Endodermal cell (in vitro differentiated cells): Measurements from ENCODE around the gene NISCH. TPM values are rescaled to one million over a fixed set of nuclear protein-coding genes. Genes with fewer than 3 reads are reported as not detected.
A peak's percentile ranks its signal among the peaks of the same experiment; 100 is the strongest.

Experiments used
- DNase-seq: peaks from one replicate; pipeline ENCODE4 v3.0.0-alpha.2; 2017
- H3K27ac ChIP-seq: 2 replicates; pipeline ENCODE4 v1.5.1; 2013; ENCODE audit warnings: mild to moderate bottlenecking, low read depth, low read length, moderate library complexity
- H3K27me3 ChIP-seq: 2 replicates; pipeline ENCODE4 v1.6.1; 2013; ENCODE audit warnings: mild to moderate bottlenecking, low read length, moderate library complexity; ENCODE audit not compliant: insufficient read depth, control insufficient read depth, poor library complexity, severe bottlenecking
- H3K36me3 ChIP-seq: 2 replicates; pipeline ENCODE4 v1.7.0; 2013; ENCODE audit warnings: mild to moderate bottlenecking, low read length, moderate library complexity; ENCODE audit not compliant: control insufficient read depth, insufficient read depth
- H3K4me1 ChIP-seq: one replicate; pipeline ENCODE4 v1.7.0; 2013; ENCODE audit warnings: low read length; ENCODE audit not compliant: control insufficient read depth, insufficient read depth
- H3K4me3 ChIP-seq: 2 replicates; pipeline ENCODE4 v1.5.1; 2013; ENCODE audit warnings: mild to moderate bottlenecking, low read length, moderate library complexity
- H3K9ac ChIP-seq: 2 replicates; pipeline ENCODE4 v1.6.1; 2013; ENCODE audit warnings: mild to moderate bottlenecking, low read length, moderate library complexity; ENCODE audit not compliant: poor library complexity, severe bottlenecking; ENCODE audit errors: extremely low read depth
- H3K9me3 ChIP-seq: 2 replicates; pipeline ENCODE4 v1.6.1; 2013; ENCODE audit warnings: mild to moderate bottlenecking, low read length, moderate library complexity; ENCODE audit not compliant: control insufficient read depth
- H3K27ac Mint-ChIP-seq: 2 replicates; pipeline ENCODE4 v1.8.0; 2020; ENCODE audit warnings: mixed read lengths
- H3K27me3 Mint-ChIP-seq: 2 replicates; pipeline ENCODE4 v1.8.0; 2021; ENCODE audit warnings: mild to moderate bottlenecking, mixed read lengths; ENCODE audit not compliant: insufficient read depth
- H3K36me3 Mint-ChIP-seq: 2 replicates; pipeline ENCODE4 v1.8.0; 2020; ENCODE audit warnings: low read depth, mixed read lengths
- H3K4me1 Mint-ChIP-seq: 2 replicates; pipeline ENCODE4 v1.8.0; 2020; ENCODE audit warnings: mixed read lengths
- H3K4me3 Mint-ChIP-seq: 2 replicates; pipeline ENCODE4 v1.8.0; 2020; ENCODE audit warnings: mild to moderate bottlenecking, moderate library complexity, mixed read lengths
- H3K9me3 Mint-ChIP-seq: 2 replicates; pipeline ENCODE4 v1.8.0; 2020; ENCODE audit warnings: mild to moderate bottlenecking, mixed read lengths
- CTCF ChIP-seq: fragments of 200-600 bp; sonication (generic); conservative IDR thresholded peaks from 2 replicates; pipeline ENCODE4 v1.5.0; 2021; ENCODE audit warnings: antibody characterized with exemption, mild to moderate bottlenecking
- WGBS, 2 experiments: methylation state at CpG; one replicate each; pipeline versions ENCODE4 v1.1.5 to v1.1.7; 2013; ENCODE audit warnings: missing lambda C conversion rate in 2 of 2, mixed read lengths in 1 of 2; ENCODE audit not compliant: insufficient coverage in 1 of 2, insufficient read length in 1 of 2; 5-methylcytosine and 5-hydroxymethylcytosine counted together
- total RNA-seq, 2 donors: library from RNA; stranded (reverse); fragmentation: NEBNext Ultra II Directional in 1 of 2; extraction: Animal tissue kit (Norgen Biotek cat#: 25700) in 1 of 2; gene quantifications; 2 replicates in 1 of 2; 3 replicates in 1 of 2; pipeline ENCODE4 v1.2.1, GENCODE V29; 2021

The NISCH gene
- total RNA-seq, 2 donors from 2014 or later: 151 to 156 TPM

- H3K4me1 Mint-ChIP-seq: peaks cover 10% of the 10 kb centered on the region
- Histone ChIP-seq H3K27ac (no peak overlapping the region), H3K4me1 (no peaks in the 10 kb centered on the region), H3K27me3 (no peaks in the 10 kb centered on the region), H3K4me3 (no peak overlapping the region), H3K36me3 (no peaks in the 10 kb centered on the region), H3K9ac (no peak overlapping the region), H3K9me3 (no peaks in the 10 kb centered on the region)
- no peak overlapping the region for H3K27ac Mint-ChIP-seq
- H3K27me3 Mint-ChIP-seq: no peaks in the 10 kb centered on the region
- H3K36me3 Mint-ChIP-seq: no peaks in the 10 kb centered on the region
- no peak for TF ChIP-seq CTCF
- WGBS, 2 experiments: 89 to 94% methylated on average over 12 to 15 of the region's 15 CpGs
- no peaks in the 10 kb centered on the region for H3K9me3 Mint-ChIP-seq
- no peak overlapping the region for H3K4me3 Mint-ChIP-seq
- DNase-seq: no peak
Observed at GRCh38 chr3:52437326-52438103, 17.9 kb upstream of the NISCH start.

- 93 to 97% methylated on average over 6 of the region's 6 CpGs for WGBS, 2 experiments
- no peak for TF ChIP-seq CTCF
- H3K36me3 ChIP-seq: no peaks in the 10 kb centered on the region
- H3K9me3 ChIP-seq: no peaks in the 10 kb centered on the region
- H3K4me1 Mint-ChIP-seq: peaks cover 10% of the 10 kb centered on the region
- H3K27ac Mint-ChIP-seq: no peak overlapping the region
- peak; percentile 38 for DNase-seq
- H3K9ac ChIP-seq: no peak overlapping the region
- H3K27me3 Mint-ChIP-seq: no peaks in the 10 kb centered on the region
- no peak overlapping the region for H3K27ac ChIP-seq
- H3K36me3 Mint-ChIP-seq: no peaks in the 10 kb centered on the region
- H3K4me1 ChIP-seq: no peaks in the 10 kb centered on the region
- H3K4me3 ChIP-seq: no peak overlapping the region
- no peaks in the 10 kb centered on the region for H3K9me3 Mint-ChIP-seq
- H3K27me3 ChIP-seq: no peaks in the 10 kb centered on the region
- no peak overlapping the region for H3K4me3 Mint-ChIP-seq
Observed at GRCh38 chr3:52438104-52438376, 17.4 kb upstream of the NISCH start.

- H3K4me3 Mint-ChIP-seq: no peak overlapping the region
- H3K9ac ChIP-seq: no peak overlapping the region
- no peaks in the 10 kb centered on the region for H3K36me3 ChIP-seq
- no peaks in the 10 kb centered on the region for H3K9me3 Mint-ChIP-seq
- H3K27me3 Mint-ChIP-seq: no peaks in the 10 kb centered on the region
- H3K27ac Mint-ChIP-seq: no peak overlapping the region
- no peaks in the 10 kb centered on the region for H3K27me3 ChIP-seq
- H3K27ac ChIP-seq: no peak overlapping the region
- no peaks in the 10 kb centered on the region for H3K36me3 Mint-ChIP-seq
- no peak overlapping the region for H3K4me3 ChIP-seq
- H3K9me3 ChIP-seq: no peaks in the 10 kb centered on the region
- no peak for TF ChIP-seq CTCF
- H3K4me1 Mint-ChIP-seq: peaks cover 7% of the 10 kb centered on the region
- no peaks in the 10 kb centered on the region for H3K4me1 ChIP-seq
- peak; percentile 24 for DNase-seq
- 88 to 90% methylated on average over 5 to 9 of the region's 9 CpGs for WGBS, 2 experiments
Observed at GRCh38 chr3:52438579-52439425, 16.6 kb upstream of the NISCH start.
